PC-9 (cell line): ENCODE measurements around the gene PTPN1. TPM values are rescaled to one million over a fixed set of nuclear protein-coding genes. Genes with fewer than 3 reads are reported as not detected.
A peak's percentile ranks its signal among the peaks of the same experiment; 100 is the strongest.

Source experiments
- BruUV-seq: library from RNA; stranded (reverse); fragments of 400-500 nt; replicated peaks from 2 replicates; lab custom pipeline; 2021; lab: Mats Ljungman, UMichigan
- CTCF ChIA-PET: fragments of 300-600 bp; sonication (Branson Sonifier 250); formaldehyde crosslinking; loops from one replicate; lab custom pipeline; 2022; ENCODE audit warnings: antibody characterized with exemption; lab: Charles Lee
- POLR2A ChIA-PET: fragments of 300-600 bp; sonication (Branson Sonifier 250); formaldehyde crosslinking; loops from one replicate; lab custom pipeline; 2022; ENCODE audit warnings: antibody characterized with exemption; ENCODE audit not compliant: unreplicated experiment; lab: Charles Lee
- DNase-seq, 2 experiments: peaks; one replicate each; pipeline versions ENCODE4 v3.0.0 to v3.0.0-alpha.2; 2015 to 2022; ENCODE audit warnings: mixed read lengths in 1 of 2
- H2AFZ ChIP-seq: fragments of 200-600 bp; sonication (generic); 2 replicates; pipeline ENCODE4 v1.8.1; 2017; ENCODE audit warnings: antibody characterized with exemption
- H3F3A ChIP-seq: fragments of 200-600 bp; sonication (generic); 2 replicates; pipeline ENCODE4 v1.8.1; 2017; ENCODE audit warnings: antibody characterized with exemption, mild to moderate bottlenecking, low read depth; ENCODE audit not compliant: insufficient read depth
- H3K27ac ChIP-seq: fragments of 200-600 bp; sonication (generic); 2 replicates; pipeline ENCODE4 v1.6.1; 2016; ENCODE audit warnings: mixed run types
- H3K27me3 ChIP-seq: fragments of 200-600 bp; sonication (generic); 2 replicates; pipeline ENCODE4 v1.6.1; 2016; ENCODE audit warnings: low read depth, mixed run types; ENCODE audit not compliant: insufficient read depth
- H3K36me3 ChIP-seq: fragments of 200-600 bp; sonication (generic); 2 replicates; pipeline ENCODE4 v1.6.1; 2016; ENCODE audit warnings: low read depth, mixed run types
- H3K4me1 ChIP-seq: fragments of 200-600 bp; sonication (generic); replicated peaks from 2 replicates; pipeline ENCODE4 v1.6.1; 2016; ENCODE audit warnings: mixed run types; ENCODE audit not compliant: insufficient read depth
- H3K4me2 ChIP-seq: fragments of 200-600 bp; sonication (generic); 2 replicates; pipeline ENCODE4 v1.6.1; 2017; ENCODE audit warnings: mixed run types
- H3K4me3 ChIP-seq: fragments of 200-600 bp; sonication (generic); 2 replicates; pipeline ENCODE4 v1.6.1; 2016; ENCODE audit warnings: mixed run types
- H3K79me2 ChIP-seq: fragments of 200-600 bp; sonication (generic); 2 replicates; pipeline ENCODE4 v1.6.1; 2017; ENCODE audit warnings: low read depth, mixed run types
- H3K9me2 ChIP-seq: fragments of 200-600 bp; sonication (generic); 2 replicates; pipeline ENCODE4 v1.8.1; 2017; ENCODE audit warnings: mild to moderate bottlenecking; ENCODE audit not compliant: insufficient read depth
- H3K9me3 ChIP-seq: fragments of 200-600 bp; sonication (generic); 2 replicates; pipeline ENCODE4 v1.8.1; 2016; ENCODE audit warnings: low read depth; ENCODE audit not compliant: insufficient read depth
- H4K20me1 ChIP-seq: fragments of 200-600 bp; sonication (generic); 2 replicates; pipeline ENCODE4 v1.8.1; 2017; ENCODE audit not compliant: insufficient read depth
- EZH2 ChIP-seq: fragments of 200-600 bp; sonication (generic); IDR thresholded peaks from 2 replicates; pipeline ENCODE4 v1.8.0; 2017; ENCODE audit warnings: antibody characterized with exemption, low read depth
- intact Hi-C: fragments of 100-400 bp; cut with micrococcal nuclease; formaldehyde crosslinking; loops from one replicate; pipeline ENCODE4 v1.10.0; 2022; ENCODE audit not compliant: unreplicated experiment
- total RNA-seq: library from RNA; stranded (reverse); gene quantifications from 2 replicates; pipeline ENCODE4 v1.2.3, GENCODE V29; 2021
- TF ChIP-seq, protein P1 (sequence below): fragments of 200-600 bp; sonication (generic); conservative IDR thresholded peaks from 2 replicates; pipeline ENCODE4 v1.6.1; 2017; ENCODE audit warnings: mixed run types, antibody characterized with exemption, mild to moderate bottlenecking, moderate library complexity

Gene PTPN1
- total RNA-seq, 1 experiment from 2014 or later: 59.8 TPM

DNA sequence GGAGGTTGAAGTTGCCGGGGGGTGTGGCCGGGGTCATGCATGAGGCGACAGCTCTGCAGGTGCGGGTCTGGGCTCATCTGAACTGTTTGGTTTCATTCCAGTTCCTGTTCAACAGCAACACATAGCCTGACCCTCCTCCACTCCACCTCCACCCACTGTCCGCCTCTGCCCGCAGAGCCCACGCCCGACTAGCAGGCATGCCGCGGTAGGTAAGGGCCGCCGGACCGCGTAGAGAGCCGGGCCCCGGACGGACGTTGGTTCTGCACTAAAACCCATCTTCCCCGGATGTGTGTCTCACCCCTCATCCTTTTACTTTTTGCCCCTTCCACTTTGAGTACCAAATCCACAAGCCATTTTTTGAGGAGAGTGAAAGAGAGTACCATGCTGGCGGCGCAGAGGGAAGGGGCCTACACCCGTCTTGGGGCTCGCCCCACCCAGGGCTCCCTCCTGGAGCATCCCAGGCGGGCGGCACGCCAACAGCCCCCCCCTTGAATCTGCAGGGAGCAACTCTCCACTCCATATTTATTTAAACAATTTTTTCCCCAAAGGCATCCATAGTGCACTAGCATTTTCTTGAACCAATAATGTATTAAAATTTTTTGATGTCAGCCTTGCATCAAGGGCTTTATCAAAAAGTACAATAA lies 72.5 kb downstream of the PTPN1 start:
- ChIA-PET POLR2A (no interaction called here), CTCF (no interaction called here)
- no peaks in the 10 kb centered on the region for H3K9me2 ChIP-seq
- no peak overlapping the region for H3K4me3 ChIP-seq
- no peaks in the 10 kb centered on the region for H3K4me1 ChIP-seq
- no peak for DNase-seq
- no peaks in the 10 kb centered on the region for H3K27me3 ChIP-seq
- no peaks in the 10 kb centered on the region for H4K20me1 ChIP-seq
- H3K4me2 ChIP-seq: no peak overlapping the region
- no TSS peak for BruUV-seq
- no peaks in the 10 kb centered on the region for H3K9me3 ChIP-seq
- intact Hi-C loops: no loop called here
- no peaks in the 10 kb centered on the region for H3K79me2 ChIP-seq
- TF ChIP-seq, protein P1, sequence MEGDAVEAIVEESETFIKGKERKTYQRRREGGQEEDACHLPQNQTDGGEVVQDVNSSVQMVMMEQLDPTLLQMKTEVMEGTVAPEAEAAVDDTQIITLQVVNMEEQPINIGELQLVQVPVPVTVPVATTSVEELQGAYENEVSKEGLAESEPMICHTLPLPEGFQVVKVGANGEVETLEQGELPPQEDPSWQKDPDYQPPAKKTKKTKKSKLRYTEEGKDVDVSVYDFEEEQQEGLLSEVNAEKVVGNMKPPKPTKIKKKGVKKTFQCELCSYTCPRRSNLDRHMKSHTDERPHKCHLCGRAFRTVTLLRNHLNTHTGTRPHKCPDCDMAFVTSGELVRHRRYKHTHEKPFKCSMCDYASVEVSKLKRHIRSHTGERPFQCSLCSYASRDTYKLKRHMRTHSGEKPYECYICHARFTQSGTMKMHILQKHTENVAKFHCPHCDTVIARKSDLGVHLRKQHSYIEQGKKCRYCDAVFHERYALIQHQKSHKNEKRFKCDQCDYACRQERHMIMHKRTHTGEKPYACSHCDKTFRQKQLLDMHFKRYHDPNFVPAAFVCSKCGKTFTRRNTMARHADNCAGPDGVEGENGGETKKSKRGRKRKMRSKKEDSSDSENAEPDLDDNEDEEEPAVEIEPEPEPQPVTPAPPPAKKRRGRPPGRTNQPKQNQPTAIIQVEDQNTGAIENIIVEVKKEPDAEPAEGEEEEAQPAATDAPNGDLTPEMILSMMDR: no peak
- no peak for TF ChIP-seq EZH2
- peaks cover 27% of the 10 kb centered on the region for H3K36me3 ChIP-seq
- H3K27ac ChIP-seq: no peak overlapping the region
- peaks cover 13% of the 10 kb centered on the region; the same call in 1 of the 2 replicates for H3F3A ChIP-seq
- no peak overlapping the region for H2AFZ ChIP-seq

DNA sequence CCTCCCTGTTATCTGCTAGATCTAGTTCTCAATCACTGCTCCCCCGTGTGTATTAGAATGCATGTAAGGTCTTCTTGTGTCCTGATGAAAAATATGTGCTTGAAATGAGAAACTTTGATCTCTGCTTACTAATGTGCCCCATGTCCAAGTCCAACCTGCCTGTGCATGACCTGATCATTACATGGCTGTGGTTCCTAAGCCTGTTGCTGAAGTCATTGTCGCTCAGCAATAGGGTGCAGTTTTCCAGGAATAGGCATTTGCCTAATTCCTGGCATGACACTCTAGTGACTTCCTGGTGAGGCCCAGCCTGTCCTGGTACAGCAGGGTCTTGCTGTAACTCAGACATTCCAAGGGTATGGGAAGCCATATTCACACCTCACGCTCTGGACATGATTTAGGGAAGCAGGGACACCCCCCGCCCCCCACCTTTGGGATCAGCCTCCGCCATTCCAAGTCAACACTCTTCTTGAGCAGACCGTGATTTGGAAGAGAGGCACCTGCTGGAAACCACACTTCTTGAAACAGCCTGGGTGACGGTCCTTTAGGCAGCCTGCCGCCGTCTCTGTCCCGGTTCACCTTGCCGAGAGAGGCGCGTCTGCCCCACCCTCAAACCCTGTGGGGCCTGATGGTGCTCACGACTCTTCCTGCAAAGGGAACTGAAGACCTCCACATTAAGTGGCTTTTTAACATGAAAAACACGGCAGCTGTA lies 73.4 kb downstream of the PTPN1 start:
- no peaks in the 10 kb centered on the region for H4K20me1 ChIP-seq
- no peaks in the 10 kb centered on the region for H3K27me3 ChIP-seq
- peaks cover 27% of the 10 kb centered on the region for H3K36me3 ChIP-seq
- no peak overlapping the region for H3K4me3 ChIP-seq
- no peak overlapping the region for H2AFZ ChIP-seq
- peaks cover 11% of the 10 kb centered on the region; the same call in 1 of the 2 replicates for H3F3A ChIP-seq
- BruUV-seq: TSS peak; percentile 18
- H3K79me2 ChIP-seq: no peaks in the 10 kb centered on the region
- no peaks in the 10 kb centered on the region for H3K4me1 ChIP-seq
- no peak overlapping the region for H3K4me2 ChIP-seq
- intact Hi-C loops: no loop called here
- no peaks in the 10 kb centered on the region for H3K9me2 ChIP-seq
- ChIA-PET POLR2A (no interaction called here), CTCF (no interaction called here)
- H3K9me3 ChIP-seq: no peaks in the 10 kb centered on the region
- no peak for DNase-seq
- H3K27ac ChIP-seq: no peak overlapping the region
- TF ChIP-seq EZH2: no peak
- TF ChIP-seq, protein P1: no peak

DNA sequence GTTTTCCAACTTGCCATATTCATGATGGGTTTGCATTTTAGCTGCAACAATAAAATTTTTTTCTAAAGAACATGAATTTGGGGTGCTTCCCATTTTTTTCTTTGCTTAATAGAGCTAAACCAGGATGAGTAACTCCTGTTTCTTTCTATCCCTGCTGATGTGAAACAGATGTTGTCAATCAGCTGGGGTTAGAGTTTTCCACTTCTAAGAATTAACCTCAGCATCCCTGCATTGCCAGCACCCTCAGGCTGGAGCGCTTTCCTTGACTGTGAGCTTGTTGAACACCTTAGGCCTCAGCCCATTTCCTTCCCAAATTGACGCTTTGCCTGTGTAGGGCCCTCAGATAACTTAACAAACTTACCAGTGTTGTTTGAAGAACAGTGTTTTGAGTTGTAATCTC lies 74.5 kb downstream of the PTPN1 start:
- no peak overlapping the region for H3K4me2 ChIP-seq
- BruUV-seq: no TSS peak
- no peaks in the 10 kb centered on the region for H3K9me3 ChIP-seq
- no peak overlapping the region for H3K4me3 ChIP-seq
- peaks cover 20% of the 10 kb centered on the region for H3K36me3 ChIP-seq
- no peak overlapping the region for H3K27ac ChIP-seq
- no peaks in the 10 kb centered on the region for H4K20me1 ChIP-seq
- H3F3A ChIP-seq: no peaks in the 10 kb centered on the region; the same call in 1 of the 2 replicates
- ChIA-PET CTCF (no interaction called here), POLR2A (no interaction called here)
- H3K4me1 ChIP-seq: no peaks in the 10 kb centered on the region
- no peak for TF ChIP-seq EZH2
- TF ChIP-seq, protein P1: no peak
- H3K27me3 ChIP-seq: no peaks in the 10 kb centered on the region
- H2AFZ ChIP-seq: no peak overlapping the region
- H3K9me2 ChIP-seq: no peaks in the 10 kb centered on the region
- H3K79me2 ChIP-seq: no peaks in the 10 kb centered on the region
- no peak for DNase-seq
- intact Hi-C loops: loop anchor here (5.0 kb wide), 1 partner anchor 158 kb away; no protein-coding TSS in a partner anchor
